Naive thymus-derived CD4-positive, alpha-beta T cell (primary cell): Measurements from ENCODE around the gene SOX9. TPM values are rescaled to one million over a fixed set of nuclear protein-coding genes. Genes with fewer than 3 reads are reported as not detected.

ENCODE experiments used
- ATAC-seq: fragments of 150-1000 bp; cut with Tn5 transposase; 2 replicates; pipeline ENCODE4 v1.10.0; 2021; ENCODE audit warnings: mild to moderate bottlenecking, moderate library complexity
- CTCF ChIA-PET: fragments of 350-600 bp; sonication (Branson Sonifier 250); formaldehyde crosslinking; loops from one replicate; lab custom pipeline; 2021; ENCODE audit warnings: antibody characterized with exemption; lab: Charles Lee
- POLR2A ChIA-PET: fragments of 350-600 bp; sonication (Branson Sonifier 250); formaldehyde crosslinking; loops from one replicate; lab custom pipeline; 2021; ENCODE audit warnings: antibody characterized with exemption, inconsistent platforms; lab: Charles Lee
- DNase-seq, 9 donors: peaks; one replicate each; pipeline versions ENCODE4 v3.0.0 to v3.0.0-alpha.2; 2020 to 2022; ENCODE audit warnings: mixed read lengths in 1 of 9
- H3K27ac ChIP-seq: one replicate; pipeline ENCODE4 v1.7.0; 2013; ENCODE audit warnings: mild to moderate bottlenecking, low read depth, low read length, moderate library complexity
- H3K27me3 ChIP-seq, 2 donors: one replicate each; pipeline ENCODE4 v1.7.0; 2013; ENCODE audit warnings: low read length in 2 of 2, mild to moderate bottlenecking in 2 of 2, moderate library complexity in 2 of 2; ENCODE audit not compliant: control insufficient read depth in 2 of 2, insufficient read depth in 2 of 2
- H3K36me3 ChIP-seq, 3 experiments: 1 replicate in 2 of 3; 2 replicates in 1 of 3; pipeline ENCODE4 v1.7.0; 2013; ENCODE audit warnings: low read length in 3 of 3, mild to moderate bottlenecking in 3 of 3, moderate library complexity in 1 of 3; ENCODE audit not compliant: insufficient read depth in 3 of 3, control insufficient read depth in 2 of 3
- H3K4me1 ChIP-seq, 2 donors: one replicate each; pipeline ENCODE4 v1.7.0; 2013; ENCODE audit warnings: low read length in 2 of 2, mild to moderate bottlenecking in 2 of 2, moderate library complexity in 1 of 2; ENCODE audit not compliant: control insufficient read depth in 2 of 2, insufficient read depth in 2 of 2
- H3K4me3 ChIP-seq: 2 replicates; pipeline ENCODE4 v1.7.0; 2013; ENCODE audit warnings: mild to moderate bottlenecking, low read length
- H3K9me3 ChIP-seq, 3 experiments: 1 replicate in 2 of 3; 2 replicates in 1 of 3; pipeline ENCODE4 v1.7.0; 2013; ENCODE audit warnings: low read length in 3 of 3; ENCODE audit not compliant: control insufficient read depth in 2 of 3
- H3K27ac Mint-ChIP-seq, 9 donors: one replicate each; pipeline ENCODE4 v1.8.0; 2020 to 2022; ENCODE audit warnings: mixed read lengths in 9 of 9, mild to moderate bottlenecking in 8 of 9, moderate library complexity in 5 of 9, inconsistent platforms in 2 of 9
- H3K27me3 Mint-ChIP-seq, 5 donors: one replicate each; pipeline ENCODE4 v1.8.0; 2021 to 2022; ENCODE audit warnings: mixed read lengths in 5 of 5, mild to moderate bottlenecking in 1 of 5
- H3K36me3 Mint-ChIP-seq, 5 donors: one replicate each; pipeline ENCODE4 v1.8.0; 2020 to 2022; ENCODE audit warnings: mixed read lengths in 5 of 5, mild to moderate bottlenecking in 3 of 5, inconsistent platforms in 1 of 5
- H3K4me1 Mint-ChIP-seq, 7 donors: one replicate each; pipeline ENCODE4 v1.8.0; 2020 to 2022; ENCODE audit warnings: mixed read lengths in 7 of 7, mild to moderate bottlenecking in 3 of 7, inconsistent platforms in 1 of 7
- H3K4me3 Mint-ChIP-seq, 10 donors: one replicate each; pipeline ENCODE4 v1.8.0; 2020 to 2022; ENCODE audit warnings: mild to moderate bottlenecking in 10 of 10, mixed read lengths in 10 of 10, moderate library complexity in 6 of 10, inconsistent platforms in 2 of 10
- H3K9me3 Mint-ChIP-seq, 11 donors: one replicate each; pipeline ENCODE4 v1.8.0; 2020 to 2022; ENCODE audit warnings: mixed read lengths in 11 of 11, mild to moderate bottlenecking in 4 of 11, inconsistent platforms in 1 of 11, moderate library complexity in 1 of 11
- intact Hi-C, 2 donors: fragments of 100-400 bp; cut with micrococcal nuclease; formaldehyde crosslinking; loops; one replicate each; pipeline ENCODE4 v1.15.1; 2023
- polyA plus RNA-seq, 2 donors: library from polyadenylated mRNA; unstranded; fragments of 300-500 nt; fragmentation: Illumina TruSeq; gene quantifications; one replicate each; pipeline ENCODE4 v1.2.3, GENCODE V29; 2021
- total RNA-seq, 6 experiments: library from RNA in 5 of 6; stranded (reverse) in 5 of 6; gene quantifications; 1 replicate in 5 of 6; 2 replicates in 1 of 6; pipeline ENCODE4 v1.2.3 and lab custom pipeline; 2021 to 2026

The SOX9 gene
- total and polyA plus RNA-seq, 7 experiments from 2014 or later, result not detected

GRCh38 chr17:72087876-72088275 lies 32.9 kb upstream of the SOX9 start:
- no peak for DNase-seq
- ATAC-seq, result no peak
- Histone ChIP-seq H3K36me3 (no peaks in the 10 kb centered on the region), H3K27me3 (no peaks in the 10 kb centered on the region), H3K4me3 (no peak overlapping the region), H3K27ac (no peak overlapping the region), H3K4me1 (no peaks in the 10 kb centered on the region), H3K9me3 (no peaks in the 10 kb centered on the region)
- POLR2A ChIA-PET, result no interaction called here
- CTCF ChIA-PET, result interaction anchor here (0.6 kb wide), 1 partner anchor 12 kb away, joined by 3 read pairs; no protein-coding TSS in a partner anchor
- Mint-ChIP-seq H3K27ac (no peak overlapping the region), H3K36me3 (no peaks in the 10 kb centered on the region), H3K27me3 (peaks cover 0 to 3% (median 0%) of the 10 kb centered on the region in 5 donors), H3K4me1 (no peaks in the 10 kb centered on the region), H3K4me3 (no peak overlapping the region), H3K9me3 (peaks cover 0 to 9% (median 0%) of the 10 kb centered on the region in 11 donors)
- intact Hi-C loops, result no loop called here

- no peaks in the 10 kb centered on the region for H3K36me3 Mint-ChIP-seq
- Histone ChIP-seq H3K27ac (no peak overlapping the region), H3K4me1 (no peaks in the 10 kb centered on the region), H3K4me3 (no peak overlapping the region), H3K36me3 (no peaks in the 10 kb centered on the region), H3K9me3 (no peaks in the 10 kb centered on the region), H3K27me3 (no peaks in the 10 kb centered on the region)
- ChIA-PET CTCF (no interaction called here), POLR2A (no interaction called here)
- ATAC-seq (no peak), DNase-seq (no peak)
- no peak overlapping the region for H3K4me3 Mint-ChIP-seq
- H3K27me3 Mint-ChIP-seq, result peaks cover 0 to 4% (median 0%) of the 10 kb centered on the region in 5 donors
- H3K4me1 Mint-ChIP-seq, result no peaks in the 10 kb centered on the region
- intact Hi-C loops, result no loop called here
- peaks cover 0 to 9% (median 0%) of the 10 kb centered on the region in 11 donors for H3K9me3 Mint-ChIP-seq
- no peak overlapping the region for H3K27ac Mint-ChIP-seq
Observed at GRCh38 chr17:72089453-72089987, 31.3 kb upstream of the SOX9 start.

GRCh38 chr17:72090108-72090507 lies 30.7 kb upstream of the SOX9 start:
- Mint-ChIP-seq H3K36me3 (no peaks in the 10 kb centered on the region), H3K4me1 (no peaks in the 10 kb centered on the region), H3K27ac (no peak overlapping the region), H3K9me3 (peaks cover 0 to 9% (median 2%) of the 10 kb centered on the region in 11 donors), H3K4me3 (no peak overlapping the region), H3K27me3 (peaks cover 0 to 4% (median 0%) of the 10 kb centered on the region in 5 donors)
- ATAC-seq, result no peak
- no peak for DNase-seq
- H3K36me3 ChIP-seq, result no peaks in the 10 kb centered on the region
- ChIA-PET POLR2A (no interaction called here), CTCF (no interaction called here)
- H3K4me1 ChIP-seq, result no peaks in the 10 kb centered on the region
- H3K4me3 ChIP-seq, result no peak overlapping the region
- intact Hi-C loops, result no loop called here
- H3K9me3 ChIP-seq, result no peaks in the 10 kb centered on the region
- H3K27ac ChIP-seq, result no peak overlapping the region
- H3K27me3 ChIP-seq, result no peaks in the 10 kb centered on the region

- Histone ChIP-seq H3K27ac (no peak overlapping the region), H3K4me3 (no peak overlapping the region), H3K9me3 (no peaks in the 10 kb centered on the region), H3K27me3 (no peaks in the 10 kb centered on the region), H3K4me1 (no peaks in the 10 kb centered on the region), H3K36me3 (no peaks in the 10 kb centered on the region)
- DNase-seq, result no peak
- Mint-ChIP-seq H3K27ac (no peak overlapping the region), H3K36me3 (no peaks in the 10 kb centered on the region), H3K27me3 (peaks cover 0 to 12% (median 7%) of the 10 kb centered on the region in 5 donors), H3K4me1 (no peaks in the 10 kb centered on the region), H3K9me3 (peaks cover 0 to 12% (median 5%) of the 10 kb centered on the region in 11 donors), H3K4me3 (no peak overlapping the region)
- CTCF ChIA-PET, result no interaction called here
- intact Hi-C loops, result no loop called here
- ATAC-seq, result no peak
- POLR2A ChIA-PET, result interaction anchor here (0.6 kb wide), 1 partner anchor 986 kb away, joined by 3 read pairs; no protein-coding TSS in a partner anchor
Observed at GRCh38 chr17:72092710-72093322, 28.0 kb upstream of the SOX9 start.

GRCh38 chr17:72093707-72094106 lies 27.1 kb upstream of the SOX9 start:
- H3K27ac ChIP-seq, result no peak overlapping the region
- H3K4me1 ChIP-seq, result no peaks in the 10 kb centered on the region
- Mint-ChIP-seq H3K4me3 (no peak overlapping the region), H3K27ac (no peak overlapping the region), H3K4me1 (no peaks in the 10 kb centered on the region), H3K27me3 (peaks cover 0 to 17% (median 7%) of the 10 kb centered on the region in 5 donors), H3K9me3 (peaks cover 0 to 19% (median 6%) of the 10 kb centered on the region in 11 donors), H3K36me3 (no peaks in the 10 kb centered on the region)
- no peak overlapping the region for H3K4me3 ChIP-seq
- H3K27me3 ChIP-seq, result no peaks in the 10 kb centered on the region
- ATAC-seq, result no peak
- DNase-seq, result no peak
- intact Hi-C loops, result no loop called here
- no peaks in the 10 kb centered on the region for H3K9me3 ChIP-seq
- no peaks in the 10 kb centered on the region for H3K36me3 ChIP-seq
- CTCF ChIA-PET, result no interaction called here
- POLR2A ChIA-PET, result interaction anchor here (0.6 kb wide), 1 partner anchor 987 kb away, joined by 3 read pairs; no protein-coding TSS in a partner anchor

- no peak overlapping the region for H3K27ac Mint-ChIP-seq
Observed at GRCh38 chr17:72095316-72095715, 25.5 kb upstream of the SOX9 start.

GRCh38 chr17:72097144-72097543 lies 23.7 kb upstream of the SOX9 start:
- no peak overlapping the region for H3K4me3 ChIP-seq
- no peaks in the 10 kb centered on the region for H3K27me3 ChIP-seq
- peaks cover 0 to 15% (median 5%) of the 10 kb centered on the region in 11 donors for H3K9me3 Mint-ChIP-seq
- no peak overlapping the region for H3K4me3 Mint-ChIP-seq
- no peak overlapping the region for H3K27ac ChIP-seq
- peaks cover 0 to 19% (median 7%) of the 10 kb centered on the region in 5 donors for H3K27me3 Mint-ChIP-seq
- H3K27ac Mint-ChIP-seq, result no peak overlapping the region
- DNase-seq, result no peak
- no peak for ATAC-seq
- H3K36me3 ChIP-seq, result no peaks in the 10 kb centered on the region
- no peaks in the 10 kb centered on the region for H3K9me3 ChIP-seq
- no peaks in the 10 kb centered on the region for H3K4me1 ChIP-seq
- H3K36me3 Mint-ChIP-seq, result no peaks in the 10 kb centered on the region
- ChIA-PET CTCF (no interaction called here), POLR2A (no interaction called here)
- intact Hi-C loops, result no loop called here
- H3K4me1 Mint-ChIP-seq, result no peaks in the 10 kb centered on the region

More at GRCh38 chr17:72095316-72095715, 25.5 kb upstream of the SOX9 start:
- Histone ChIP-seq H3K4me1 (no peaks in the 10 kb centered on the region), H3K36me3 (no peaks in the 10 kb centered on the region), H3K4me3 (no peak overlapping the region), H3K27me3 (no peaks in the 10 kb centered on the region), H3K9me3 (no peaks in the 10 kb centered on the region), H3K27ac (no peak overlapping the region)
- ATAC-seq, result no peak
- intact Hi-C loops, result no loop called here
- H3K4me1 Mint-ChIP-seq, result no peaks in the 10 kb centered on the region
- CTCF ChIA-PET, result no interaction called here
- no peaks in the 10 kb centered on the region for H3K36me3 Mint-ChIP-seq
- no peak for DNase-seq
- POLR2A ChIA-PET, result no interaction called here
- peaks cover 0 to 17% (median 7%) of the 10 kb centered on the region in 5 donors for H3K27me3 Mint-ChIP-seq
- no peak overlapping the region for H3K4me3 Mint-ChIP-seq
- H3K9me3 Mint-ChIP-seq, result peaks cover 0 to 19% (median 6%) of the 10 kb centered on the region in 11 donors
